Mesenchymal stem cell (in vitro differentiated cells and primary cell): ENCODE measurements around the gene ASAH2.

Experiments
- DNase-seq: peaks from one replicate; pipeline ENCODE4 v3.0.0-alpha.2; 2013
- H2AFZ ChIP-seq: one replicate; pipeline ENCODE4 v1.6.1; 2013; ENCODE audit warnings: low read depth, mild to moderate bottlenecking, control low read depth, inconsistent platforms, low read length, moderate library complexity
- H2AK5ac ChIP-seq: 2 replicates; pipeline ENCODE4 v1.6.1; 2013; ENCODE audit warnings: low read length, moderate library complexity, mild to moderate bottlenecking, inconsistent platforms; ENCODE audit not compliant: severe bottlenecking
- H2BK120ac ChIP-seq: one replicate; pipeline ENCODE4 v1.6.1; 2013; ENCODE audit warnings: low read depth, mild to moderate bottlenecking, inconsistent platforms, low read length, moderate library complexity
- H2BK12ac ChIP-seq, 2 experiments: one replicate each; pipeline ENCODE4 v1.6.1; 2013; ENCODE audit warnings: inconsistent platforms in 2 of 2, low read length in 2 of 2, mild to moderate bottlenecking in 2 of 2, moderate library complexity in 2 of 2, control low read depth in 1 of 2
- H2BK15ac ChIP-seq: one replicate; pipeline ENCODE4 v1.6.1; 2013; ENCODE audit warnings: mild to moderate bottlenecking, low read depth, inconsistent platforms; ENCODE audit not compliant: poor library complexity, severe bottlenecking
- H2BK5ac ChIP-seq: 2 replicates; pipeline ENCODE4 v1.6.1; 2013; ENCODE audit warnings: low read depth, mild to moderate bottlenecking, low read length, control low read depth, inconsistent platforms; ENCODE audit not compliant: poor library complexity, severe bottlenecking
- H3K14ac ChIP-seq, 2 experiments: one replicate each; pipeline ENCODE4 v1.6.1; 2013; ENCODE audit warnings: inconsistent platforms in 2 of 2, low read length in 2 of 2, control low read depth in 1 of 2, mild to moderate bottlenecking in 1 of 2, moderate library complexity in 1 of 2
- H3K18ac ChIP-seq, 2 experiments: one replicate each; pipeline ENCODE4 v1.6.1; 2013; ENCODE audit warnings: inconsistent platforms in 2 of 2, low read length in 2 of 2, control low read depth in 1 of 2, low read depth in 1 of 2, mild to moderate bottlenecking in 1 of 2
- H3K23ac ChIP-seq, 2 experiments: one replicate each; pipeline ENCODE4 v1.6.1; 2013; ENCODE audit warnings: inconsistent platforms in 2 of 2, low read length in 2 of 2, mild to moderate bottlenecking in 2 of 2, moderate library complexity in 2 of 2, control low read depth in 1 of 2
- H3K27ac ChIP-seq: 2 replicates; pipeline ENCODE4 v1.5.1; 2013; ENCODE audit warnings: mild to moderate bottlenecking, moderate library complexity, low read length, control low read depth, inconsistent platforms; ENCODE audit not compliant: poor library complexity, severe bottlenecking
- H3K27me3 ChIP-seq, 2 experiments: 2 replicates each; pipeline versions ENCODE4 v1.6.1 to v1.7.0; 2013; ENCODE audit warnings: low read length in 2 of 2, mild to moderate bottlenecking in 2 of 2, moderate library complexity in 2 of 2, control low read depth in 1 of 2, inconsistent platforms in 1 of 2; ENCODE audit not compliant: control insufficient read depth in 1 of 2, insufficient read depth in 1 of 2
- H3K36me3 ChIP-seq, 2 experiments: 2 replicates each; pipeline versions ENCODE4 v1.6.1 to v1.7.0; 2013; ENCODE audit warnings: low read length in 2 of 2, control low read depth in 1 of 2, inconsistent platforms in 1 of 2, low read depth in 1 of 2, mild to moderate bottlenecking in 1 of 2; ENCODE audit not compliant: insufficient read depth in 2 of 2, control insufficient read depth in 1 of 2
- H3K4ac ChIP-seq, 2 experiments: one replicate each; pipeline ENCODE4 v1.6.1; 2013; ENCODE audit warnings: inconsistent platforms in 2 of 2, low read length in 2 of 2, mild to moderate bottlenecking in 2 of 2, moderate library complexity in 2 of 2, control low read depth in 1 of 2, low read depth in 1 of 2
- H3K4me1 ChIP-seq: 2 replicates; pipeline ENCODE4 v1.6.1; 2013; ENCODE audit warnings: low read depth, low read length, control low read depth; ENCODE audit not compliant: control insufficient read depth, insufficient read depth
- H3K4me2 ChIP-seq: 2 replicates; pipeline ENCODE4 v1.6.1; 2013; ENCODE audit warnings: low read length, mild to moderate bottlenecking, inconsistent platforms; ENCODE audit not compliant: poor library complexity, severe bottlenecking
- H3K4me3 ChIP-seq, 2 experiments: 2 replicates each; pipeline versions ENCODE4 v1.5.1 to v1.7.0; 2013; ENCODE audit warnings: low read length in 2 of 2, mild to moderate bottlenecking in 2 of 2, control low read depth in 1 of 2, low read depth in 1 of 2; ENCODE audit not compliant: insufficient read depth in 1 of 2
- H3K79me1 ChIP-seq: replicated peaks from 2 replicates; pipeline ENCODE4 v1.6.1; 2013; ENCODE audit warnings: mild to moderate bottlenecking, control low read depth, low read length, inconsistent platforms; ENCODE audit not compliant: poor library complexity, severe bottlenecking
- H3K9ac ChIP-seq: 2 replicates; pipeline ENCODE4 v1.7.0; 2013; ENCODE audit warnings: mild to moderate bottlenecking, low read length, moderate library complexity
- H3K9me3 ChIP-seq: 2 replicates; pipeline ENCODE4 v1.7.0; 2013; ENCODE audit warnings: mild to moderate bottlenecking, low read length; ENCODE audit not compliant: control insufficient read depth
- H4K8ac ChIP-seq: one replicate; pipeline ENCODE4 v1.6.1; 2013; ENCODE audit warnings: inconsistent platforms, mild to moderate bottlenecking, low read length, moderate library complexity
- H4K91ac ChIP-seq: one replicate; pipeline ENCODE4 v1.6.1; 2013; ENCODE audit warnings: mild to moderate bottlenecking, low read length, inconsistent platforms
- WGBS: methylation state at CpG from one replicate; pipeline ENCODE4 v1.1.7; 2013; ENCODE audit warnings: mixed read lengths; 5-methylcytosine and 5-hydroxymethylcytosine counted together

Gene ASAH2

DNA sequence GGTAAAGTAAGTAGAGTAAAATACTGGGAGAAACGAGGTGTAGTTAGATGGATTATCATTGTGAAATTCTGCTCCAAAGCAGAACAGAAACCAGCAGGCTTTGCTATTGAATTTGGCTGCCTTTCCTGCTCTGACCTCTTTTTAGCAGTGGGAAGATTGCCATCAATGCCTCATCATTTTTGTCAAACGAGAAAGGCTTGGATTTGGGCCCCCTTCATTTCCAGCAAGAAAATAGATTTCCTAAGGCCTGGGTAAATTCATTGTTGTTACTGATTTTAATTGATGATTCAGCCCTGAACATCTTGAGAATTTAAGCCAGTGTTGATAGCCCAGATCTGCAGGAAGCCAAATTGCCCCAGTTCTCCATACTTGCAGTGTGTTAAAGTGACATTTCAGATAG, 35.2 kb upstream of the ASAH2 start:
- H2AFZ ChIP-seq: no peak overlapping the region
- 60% methylated on average over 2 of the region's 2 CpGs for WGBS
- no peak overlapping the region for H2BK120ac ChIP-seq

DNA sequence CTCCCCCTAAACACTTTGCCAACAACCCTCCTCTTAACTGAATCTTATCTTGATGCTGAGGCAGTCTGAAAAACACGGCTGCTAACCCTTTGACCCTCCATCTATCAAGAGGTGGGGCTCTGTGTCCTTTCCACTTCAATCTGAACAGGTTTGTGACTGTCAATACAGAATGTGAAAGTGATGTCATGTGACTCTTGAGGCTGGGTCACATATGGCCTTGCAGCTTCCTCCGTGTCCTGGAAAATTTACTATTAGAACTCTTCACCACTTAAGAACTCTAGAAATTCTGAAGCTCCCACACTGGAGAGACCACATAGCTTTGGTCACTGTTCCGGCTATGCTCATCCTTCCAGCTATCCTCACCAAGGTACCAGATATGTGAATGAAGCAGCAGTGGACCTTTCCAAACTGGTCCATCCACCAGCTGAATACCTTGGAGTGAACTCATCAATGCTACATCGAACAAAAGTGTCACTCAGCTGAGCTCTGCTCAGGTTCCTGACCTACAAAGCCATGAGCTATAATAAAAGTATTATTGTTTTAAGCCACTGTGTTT, 30.7 kb upstream of the ASAH2 start:
- Histone ChIP-seq H3K4me1 (peaks cover 3% of the 10 kb centered on the region), H2BK12ac (no peak overlapping the region), H3K18ac (no peak overlapping the region), H3K14ac (no peak overlapping the region), H3K27ac (no peak overlapping the region), H3K9ac (no peak overlapping the region), H3K9me3 (no peaks in the 10 kb centered on the region), H3K4me2 (no peak overlapping the region), H3K4me3 (no peak overlapping the region), H3K23ac (no peak overlapping the region), H2BK5ac (no peak overlapping the region), H4K91ac (no peak overlapping the region), H3K4ac (no peak overlapping the region), H3K79me1 (no peaks in the 10 kb centered on the region), H3K27me3 (peaks cover 0 to 25% of the 10 kb centered on the region in 2 experiments), H2AK5ac (no peak overlapping the region), H2BK15ac (no peak overlapping the region), H2BK120ac (no peak overlapping the region), H2AFZ (no peak overlapping the region), H3K36me3 (no peaks in the 10 kb centered on the region), H4K8ac (no peak overlapping the region)
- WGBS: 62% methylated on average over 3 of the region's 4 CpGs
- DNase-seq: no peak

More for the DNA sequence above, 35.2 kb upstream of the ASAH2 start:
- no peak overlapping the region for H4K91ac ChIP-seq
- H3K18ac ChIP-seq: no peak overlapping the region
- H4K8ac ChIP-seq: no peak overlapping the region
- H2BK5ac ChIP-seq: no peak overlapping the region
- no peak overlapping the region for H3K4me2 ChIP-seq
- no peak overlapping the region for H3K23ac ChIP-seq
- no peak overlapping the region for H3K14ac ChIP-seq
- H3K9ac ChIP-seq: peak overlapping the region; percentile 33
- H2BK12ac ChIP-seq: no peak overlapping the region
- no peak overlapping the region for H2AK5ac ChIP-seq
- peaks cover 0 to 13% of the 10 kb centered on the region in 2 experiments for H3K27me3 ChIP-seq
- H3K36me3 ChIP-seq: no peaks in the 10 kb centered on the region
- no peak overlapping the region for H2BK15ac ChIP-seq
- no peak overlapping the region for H3K4ac ChIP-seq
- no peaks in the 10 kb centered on the region for H3K4me1 ChIP-seq
- no peak for DNase-seq
- no peaks in the 10 kb centered on the region for H3K9me3 ChIP-seq
- H3K27ac ChIP-seq: no peak overlapping the region
- H3K79me1 ChIP-seq: no peaks in the 10 kb centered on the region
- peak overlapping the region in 1 of 2 experiments; percentile 39 for H3K4me3 ChIP-seq

DNA sequence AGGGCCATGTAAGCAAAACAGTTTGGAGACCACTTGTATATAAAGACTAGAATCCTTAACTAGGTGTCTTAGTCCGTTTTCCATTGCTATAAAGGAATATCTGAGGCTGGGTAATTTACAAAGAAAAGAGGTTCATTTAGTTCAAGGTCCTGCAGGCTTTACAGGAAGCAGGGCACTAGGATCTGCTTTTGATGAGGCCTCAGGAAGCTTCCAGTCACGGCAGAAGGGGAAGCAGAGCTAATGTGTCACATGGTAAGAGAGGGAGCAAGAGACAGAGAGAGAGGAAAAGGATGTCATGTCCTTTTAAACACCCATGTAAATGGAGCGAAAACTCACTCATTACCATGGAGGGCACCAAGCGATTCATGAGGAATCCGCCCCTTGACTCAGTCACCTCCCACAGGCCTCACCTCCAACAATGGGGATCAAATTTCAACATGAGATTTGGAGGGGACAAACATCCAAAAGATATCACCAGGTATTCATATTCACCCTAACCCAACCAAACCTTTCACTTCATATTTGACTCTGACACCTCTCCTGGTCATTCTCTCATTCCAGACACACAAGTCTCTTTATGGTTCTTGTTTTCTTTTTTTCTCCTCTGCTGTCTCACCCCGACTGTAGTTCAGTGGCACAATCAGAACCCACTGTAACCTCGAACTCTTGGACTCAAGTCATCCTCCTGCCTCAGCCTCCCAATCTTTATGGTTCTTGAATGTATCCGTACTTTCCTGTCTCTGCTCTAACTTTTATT, 30.1 kb upstream of the ASAH2 start:
- no peak overlapping the region for H2AK5ac ChIP-seq
- no peaks in the 10 kb centered on the region for H3K79me1 ChIP-seq
- no peak overlapping the region for H3K14ac ChIP-seq

DNA sequence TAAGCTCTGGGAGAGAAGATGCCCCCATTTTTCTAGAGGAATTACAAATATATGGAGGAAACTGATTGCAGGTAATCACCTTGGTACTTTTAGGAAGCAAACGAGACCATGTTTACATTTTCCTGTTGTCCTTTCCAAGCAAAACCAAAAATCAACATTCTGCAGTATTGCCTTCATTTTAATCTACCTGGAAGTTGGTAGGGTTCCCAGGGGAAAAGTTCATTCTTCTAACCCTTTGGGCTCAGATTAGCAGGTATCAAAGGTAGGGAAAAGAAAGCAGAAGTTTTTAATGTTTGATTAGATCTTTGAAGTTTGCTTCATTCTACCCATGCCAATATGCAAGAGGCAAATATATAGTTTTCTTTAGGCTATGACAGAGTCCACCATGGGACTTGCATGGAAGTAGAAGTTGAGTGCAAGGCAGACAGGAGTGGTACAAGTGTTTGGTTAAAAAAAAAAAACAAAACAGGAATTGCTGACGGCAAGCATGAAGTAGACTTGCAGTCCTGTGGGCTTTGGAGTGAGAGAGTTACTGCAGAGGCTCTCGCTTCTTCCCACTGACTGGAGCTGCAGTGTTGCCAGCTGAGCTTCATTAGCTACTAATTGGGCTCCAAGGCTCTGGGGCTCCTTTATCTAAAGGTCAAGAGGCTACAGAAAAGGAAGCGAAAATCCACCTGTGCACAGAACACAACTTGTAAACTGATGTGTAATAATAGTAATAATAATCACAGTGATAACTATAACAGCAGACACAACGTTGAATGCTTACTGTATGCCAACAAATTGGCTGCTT, 28.9 kb upstream of the ASAH2 start:
- H2BK12ac ChIP-seq: no peak overlapping the region
- no peak overlapping the region for H2BK15ac ChIP-seq
- H3K27me3 ChIP-seq: peaks cover 6 to 32% of the 10 kb centered on the region in 2 experiments
- no peak overlapping the region for H3K18ac ChIP-seq
- WGBS: 81% methylated on average over 3 of the region's 5 CpGs
- peaks cover 3% of the 10 kb centered on the region for H3K4me1 ChIP-seq
- no peak overlapping the region for H2BK5ac ChIP-seq
- H3K4me3 ChIP-seq: no peak overlapping the region
- H3K9me3 ChIP-seq: no peaks in the 10 kb centered on the region
- H4K91ac ChIP-seq: no peak overlapping the region
- H3K4me2 ChIP-seq: no peak overlapping the region
- no peaks in the 10 kb centered on the region for H3K79me1 ChIP-seq
- DNase-seq: no peak
- no peak overlapping the region for H2AK5ac ChIP-seq
- no peak overlapping the region for H3K4ac ChIP-seq
- no peak overlapping the region for H3K27ac ChIP-seq
- H4K8ac ChIP-seq: no peak overlapping the region
- no peak overlapping the region for H3K23ac ChIP-seq
- H3K14ac ChIP-seq: no peak overlapping the region
- H3K9ac ChIP-seq: no peak overlapping the region
- no peak overlapping the region for H2BK120ac ChIP-seq
- no peaks in the 10 kb centered on the region for H3K36me3 ChIP-seq
- no peak overlapping the region for H2AFZ ChIP-seq

More for the DNA sequence above, 30.1 kb upstream of the ASAH2 start:
- Histone ChIP-seq H3K4ac (no peak overlapping the region), H3K4me1 (peaks cover 3% of the 10 kb centered on the region), H3K23ac (no peak overlapping the region), H3K18ac (no peak overlapping the region), H3K27me3 (peaks cover 4 to 28% of the 10 kb centered on the region in 2 experiments), H2BK12ac (no peak overlapping the region), H2BK120ac (no peak overlapping the region), H3K36me3 (no peaks in the 10 kb centered on the region), H3K9me3 (no peaks in the 10 kb centered on the region), H4K8ac (no peak overlapping the region), H3K27ac (no peak overlapping the region), H2BK15ac (no peak overlapping the region), H2AFZ (no peak overlapping the region), H3K4me2 (no peak overlapping the region), H2BK5ac (no peak overlapping the region), H3K4me3 (no peak overlapping the region), H4K91ac (no peak overlapping the region), H3K9ac (no peak overlapping the region)
- WGBS: 71% methylated on average over 8 of the region's 8 CpGs
- no peak for DNase-seq
